Measurements from ENCODE around the gene TMEM51.

The TMEM51 gene

DNA sequence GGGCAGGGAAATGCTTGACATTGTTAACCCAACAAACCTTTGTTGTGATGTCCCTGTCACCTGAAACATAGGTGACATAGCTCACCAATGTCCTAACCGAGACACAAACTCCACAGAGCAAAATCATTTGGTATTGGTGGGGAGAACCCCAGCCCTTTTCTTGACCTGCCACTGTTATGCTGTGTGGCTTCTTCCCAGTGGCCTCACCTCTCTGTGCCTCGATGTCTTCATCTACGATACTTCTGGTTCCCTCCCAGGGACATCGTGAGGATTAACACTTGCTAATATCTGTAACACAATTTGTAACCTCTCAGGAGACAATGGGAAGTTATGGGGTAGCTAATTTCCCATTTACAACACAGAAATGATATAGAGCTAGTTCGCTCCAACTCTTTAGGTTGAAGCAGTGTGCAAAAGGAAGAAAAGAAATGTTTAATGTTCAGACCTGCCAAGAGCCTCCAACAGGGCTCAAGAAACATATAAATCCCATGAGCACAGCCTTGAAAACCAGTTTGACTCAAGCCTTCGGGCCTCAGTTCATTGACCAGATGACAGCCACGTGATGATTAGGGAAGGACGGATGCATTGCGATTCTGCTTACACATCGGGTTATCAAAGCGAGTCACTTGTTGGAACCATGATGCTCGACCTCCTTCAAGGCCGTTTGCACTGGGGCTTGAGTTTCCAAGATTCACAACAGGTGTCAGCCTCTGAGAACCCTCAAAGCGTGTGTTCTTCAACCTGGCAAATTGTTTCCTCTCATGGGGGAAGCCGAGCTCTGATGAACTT, 37.8 kb upstream of the TMEM51 start:
- H3K27ac ChIP-seq (ENCODE audit: poor library complexity, severe bottlenecking) = no peak overlapping the region
- no peak for DNase-seq (ENCODE audit: low spot score)
- no peaks in the 10 kb centered on the region for H3K9me3 ChIP-seq (ENCODE audit: severe bottlenecking)
- no peak for TF ChIP-seq CTCF (IDR thresholded peaks at IDR 0.05; ENCODE audit: poor library complexity, severe bottlenecking)
- no peaks in the 10 kb centered on the region for H3K36me3 ChIP-seq (ENCODE audit: low read depth)
- ATAC-seq (ENCODE audit: low read depth) = no peak
- no peaks in the 10 kb centered on the region for H3K4me1 ChIP-seq (ENCODE audit: insufficient read depth, poor library complexity, severe bottlenecking)
- H3K4me3 ChIP-seq (ENCODE audit: severe bottlenecking) = no peak overlapping the region
- H3K27me3 ChIP-seq (ENCODE audit: insufficient read depth, poor library complexity, severe bottlenecking) = no peaks in the 10 kb centered on the region

DNA sequence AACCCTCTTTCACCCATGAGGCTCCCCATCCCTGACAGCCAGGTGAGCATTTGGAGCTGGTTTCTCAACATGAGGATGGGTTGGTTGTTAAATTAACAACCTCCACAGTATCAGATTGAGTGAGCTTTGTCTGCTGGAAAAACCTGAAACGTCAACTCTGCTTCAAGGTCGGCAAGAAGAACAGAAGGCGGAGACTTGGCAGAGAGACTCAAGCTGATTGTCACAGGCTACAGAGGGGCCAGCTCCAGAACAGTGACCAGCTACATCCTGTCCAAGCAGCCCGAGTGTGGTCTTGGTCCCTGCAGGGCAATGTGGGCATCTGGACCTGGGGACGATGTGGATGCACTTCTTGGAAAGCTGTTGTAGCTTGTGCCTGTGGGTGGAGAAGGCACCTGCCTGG, 36.6 kb upstream of the TMEM51 start:
- H3K27ac ChIP-seq (ENCODE audit: poor library complexity, severe bottlenecking) = no peak overlapping the region
- no peaks in the 10 kb centered on the region for H3K36me3 ChIP-seq (ENCODE audit: low read depth)
- no peaks in the 10 kb centered on the region for H3K9me3 ChIP-seq (ENCODE audit: severe bottlenecking)
- no peak overlapping the region for H3K4me3 ChIP-seq (ENCODE audit: severe bottlenecking)
- H3K27me3 ChIP-seq (ENCODE audit: insufficient read depth, poor library complexity, severe bottlenecking) = no peaks in the 10 kb centered on the region
- TF ChIP-seq CTCF (IDR thresholded peaks at IDR 0.05; ENCODE audit: poor library complexity, severe bottlenecking) = no peak
- H3K4me1 ChIP-seq (ENCODE audit: insufficient read depth, poor library complexity, severe bottlenecking) = no peaks in the 10 kb centered on the region
- ATAC-seq (ENCODE audit: low read depth) (no peak), DNase-seq (ENCODE audit: low spot score) (no peak)

DNA sequence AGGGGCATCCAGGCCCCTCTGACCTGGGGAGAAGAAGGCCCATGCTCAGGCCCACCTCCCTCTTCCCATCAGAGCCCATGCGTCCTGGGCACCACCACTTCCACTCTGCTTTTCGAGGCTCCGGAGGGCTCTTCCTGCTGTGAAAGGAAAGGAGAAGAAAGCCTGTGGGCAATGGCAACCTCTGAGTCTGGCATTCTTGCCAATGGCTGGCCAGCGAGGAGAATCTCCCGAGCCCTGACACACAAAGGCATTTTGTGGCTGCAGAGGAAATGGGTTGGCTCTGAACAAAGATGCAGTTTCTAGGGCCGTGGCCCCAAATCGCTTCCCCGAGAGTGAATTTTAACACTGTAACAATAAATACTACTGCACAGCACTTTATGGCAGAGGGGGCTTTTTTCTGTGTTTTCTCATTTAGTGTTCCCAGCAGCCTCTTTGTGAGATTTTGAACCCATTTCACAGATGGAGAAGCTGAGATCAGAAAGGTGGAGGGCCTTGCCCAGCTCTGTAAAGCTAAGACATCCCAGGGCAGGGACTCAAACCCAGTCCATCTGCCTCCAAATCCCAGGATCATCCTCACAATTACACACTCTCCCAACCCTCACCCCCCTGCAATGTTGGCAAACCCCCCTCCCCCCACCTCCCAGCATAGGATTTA, 35.7 kb upstream of the TMEM51 start:
- DNase-seq (ENCODE audit: low spot score) (no peak), ATAC-seq (ENCODE audit: low read depth) (no peak)
- Histone ChIP-seq H3K4me1 (ENCODE audit: insufficient read depth, poor library complexity, severe bottlenecking) (no peaks in the 10 kb centered on the region), H3K4me3 (ENCODE audit: severe bottlenecking) (no peak overlapping the region), H3K9me3 (ENCODE audit: severe bottlenecking) (no peaks in the 10 kb centered on the region), H3K27ac (ENCODE audit: poor library complexity, severe bottlenecking) (no peak overlapping the region), H3K27me3 (ENCODE audit: insufficient read depth, poor library complexity, severe bottlenecking) (no peaks in the 10 kb centered on the region), H3K36me3 (ENCODE audit: low read depth) (no peaks in the 10 kb centered on the region)
- TF ChIP-seq CTCF (IDR thresholded peaks at IDR 0.05; ENCODE audit: poor library complexity, severe bottlenecking) = no peak

DNA sequence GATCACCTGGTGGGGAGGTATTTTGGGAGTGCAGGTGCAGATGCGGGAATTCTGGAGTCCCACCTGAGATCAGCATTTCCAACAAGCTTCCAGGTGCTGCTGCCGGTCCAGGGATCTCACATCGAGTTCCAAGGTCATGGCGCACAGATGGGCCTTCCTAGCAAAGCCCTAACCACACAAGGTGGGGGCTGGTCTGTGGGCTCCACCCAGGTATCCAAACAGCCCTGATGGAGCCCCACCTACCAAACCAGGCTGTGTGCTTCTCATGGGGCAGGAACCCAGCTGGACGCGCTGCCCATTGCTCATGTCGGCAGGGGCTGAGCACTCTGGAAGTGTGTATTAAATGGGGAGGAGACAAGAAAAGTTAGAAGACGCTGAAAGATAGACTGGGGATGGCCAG, 35.0 kb upstream of the TMEM51 start:
- Histone ChIP-seq H3K36me3 (ENCODE audit: low read depth) (no peaks in the 10 kb centered on the region), H3K9me3 (ENCODE audit: severe bottlenecking) (no peaks in the 10 kb centered on the region), H3K27me3 (ENCODE audit: insufficient read depth, poor library complexity, severe bottlenecking) (no peaks in the 10 kb centered on the region), H3K4me1 (ENCODE audit: insufficient read depth, poor library complexity, severe bottlenecking) (no peaks in the 10 kb centered on the region), H3K4me3 (ENCODE audit: severe bottlenecking) (no peak overlapping the region), H3K27ac (ENCODE audit: poor library complexity, severe bottlenecking) (no peak overlapping the region)
- no peak for TF ChIP-seq CTCF (IDR thresholded peaks at IDR 0.05; ENCODE audit: poor library complexity, severe bottlenecking)
- no peak for ATAC-seq (ENCODE audit: low read depth)
- DNase-seq (ENCODE audit: low spot score) = no peak
